GM23338 (cell line): ENCODE results near the gene VPS41.

ENCODE experiments used
- CREB1 ChIP-seq: fragments of 250-450 bp; sonication (Bioruptor Pico); IDR thresholded peaks from 2 replicates; pipeline ENCODE4 v1.5.0; 2020; ENCODE audit warnings: low read depth, mild to moderate bottlenecking, moderate library complexity
- CTCF ChIP-seq, 2 experiments: fragments of 200-600 bp in 1 of 2; sonication (generic) in 1 of 2; conservative IDR thresholded peaks; 2 replicates each; pipeline versions ENCODE4 v1.5.1 to v1.6.1; 2016 to 2017; ENCODE audit warnings: antibody characterized with exemption in 2 of 2, low read depth in 2 of 2, mild to moderate bottlenecking in 2 of 2, moderate library complexity in 1 of 2
- ETS1 ChIP-seq: IDR thresholded peaks from 2 replicates; pipeline ENCODE4 v1.6.1; 2016; ENCODE audit warnings: antibody characterized with exemption
- EZH2 ChIP-seq: fragments of 200-600 bp; sonication (generic); IDR thresholded peaks from one replicate; pipeline ENCODE4 v1.8.0; 2017; ENCODE audit warnings: antibody characterized with exemption, mild to moderate bottlenecking, low read depth; ENCODE audit not compliant: unreplicated experiment
- EZH2phosphoT487 ChIP-seq: fragments of 200-600 bp; sonication (generic); IDR thresholded peaks from one replicate; pipeline ENCODE4 v1.8.1; 2018; ENCODE audit warnings: antibody characterized with exemption; ENCODE audit not compliant: unreplicated experiment
- JUNB ChIP-seq: IDR thresholded peaks from one replicate; pipeline ENCODE4 v1.6.1; 2016; ENCODE audit warnings: antibody characterized with exemption; ENCODE audit not compliant: unreplicated experiment
- NANOG ChIP-seq: IDR thresholded peaks from 2 replicates; pipeline ENCODE4 v1.6.1; 2016; ENCODE audit warnings: antibody characterized with exemption, borderline replicate concordance
- POLR2AphosphoS5 ChIP-seq: IDR thresholded peaks from 2 replicates; pipeline ENCODE4 v1.6.1; 2016; ENCODE audit warnings: antibody characterized with exemption, low read depth
- REST ChIP-seq: IDR thresholded peaks from one replicate; pipeline ENCODE4 v1.6.1; 2018; ENCODE audit warnings: antibody characterized with exemption; ENCODE audit not compliant: unreplicated experiment
- STAT1 ChIP-seq: IDR thresholded peaks from one replicate; pipeline ENCODE4 v1.6.1; 2016; ENCODE audit warnings: antibody characterized with exemption; ENCODE audit not compliant: unreplicated experiment
- ZNF114 ChIP-seq: fragments of 250-450 bp; sonication (Bioruptor Pico); IDR thresholded peaks from 2 replicates; pipeline ENCODE4 v1.5.0; 2020; ENCODE audit warnings: mild to moderate bottlenecking, moderate library complexity
- ZNF331 ChIP-seq: fragments of 250-450 bp; sonication (Bioruptor Pico); IDR thresholded peaks from 2 replicates; pipeline ENCODE4 v1.5.0; 2020; ENCODE audit warnings: low read depth, mild to moderate bottlenecking, moderate library complexity
- ZNF462 ChIP-seq: fragments of 250-450 bp; sonication (Bioruptor Pico); IDR thresholded peaks from 2 replicates; pipeline ENCODE4 v1.5.0; 2020; ENCODE audit warnings: mild to moderate bottlenecking, moderate library complexity

GRCh38 chr7:38905056-38905759 is 3.8 kb downstream of the VPS41 start:
- TF ChIP-seq JUNB, result no peak
- TF ChIP-seq CTCF (conservative IDR thresholded peaks at IDR 0.05; ENCODE audit: low read depth in 2 of 2), result no peak
- no peak for TF ChIP-seq EZH2phosphoT487
- TF ChIP-seq NANOG, result no peak
- no peak for TF ChIP-seq POLR2AphosphoS5
- TF ChIP-seq EZH2, result no peak
- TF ChIP-seq REST, result no peak
- no peak for TF ChIP-seq CREB1 (CRISPR knock-in tag)
- TF ChIP-seq ZNF462 (CRISPR knock-in tag), result no peak
- TF ChIP-seq ZNF331, result no peak
- no peak for TF ChIP-seq STAT1
- TF ChIP-seq ETS1, result no peak
- TF ChIP-seq ZNF114 (CRISPR knock-in tag), result no peak
